ENCODE results near the gene KLF13.

GRCh38 chr15:31339558-31339895 lies 12.9 kb downstream of the KLF13 start:
- no peak for TF ChIP-seq EZH2 (IDR thresholded peaks at IDR 0.05; ENCODE audit: borderline replicate concordance, insufficient read depth, low read depth, low read length, poor library complexity, severe bottlenecking)
- TF ChIP-seq CTCF (IDR thresholded peaks at IDR 0.05) = no peak

Measured in B cell (primary cell).